CD14-positive monocyte (primary cell): ENCODE results near the gene KRTAP12-4. TPM values are rescaled to one million over a fixed set of nuclear protein-coding genes. Genes with fewer than 3 reads are reported as not detected.
"Not testable (repeated sequence)": the region's sequence is repeated elsewhere in the genome, so short reads cannot be mapped to it uniquely, and the experiment has no call there.

Experiments used
- DNase-seq, 3 donors: peaks; one replicate each; pipeline ENCODE4 v3.0.0-alpha.2; 2011 to 2022
- H2AFZ ChIP-seq: 2 replicates; pipeline ENCODE4 v1.6.0; 2012; ENCODE audit warnings: mild to moderate bottlenecking, low read depth, low read length, inconsistent platforms; ENCODE audit not compliant: insufficient read depth, poor library complexity, severe bottlenecking
- H3K27ac ChIP-seq, 2 donors: 1 replicate in 1 of 2; 2 replicates in 1 of 2; pipeline ENCODE4 v1.5.1; 2012 to 2013; ENCODE audit warnings: low read length in 2 of 2, control low read depth in 1 of 2, inconsistent platforms in 1 of 2, low read depth in 1 of 2, mild to moderate bottlenecking in 1 of 2
- H3K27me3 ChIP-seq, 2 donors: one replicate each; pipeline versions ENCODE4 v1.6.0 to v1.6.1; 2011 to 2013; ENCODE audit warnings: low read length in 2 of 2; ENCODE audit not compliant: control insufficient read depth in 2 of 2, insufficient read depth in 2 of 2
- H3K36me3 ChIP-seq, 2 donors: replicated peaks in 1 of 2; 1 replicate in 1 of 2; 2 replicates in 1 of 2; pipeline versions ENCODE4 v1.5.1 to v1.6.1; 2012 to 2013; ENCODE audit warnings: low read length in 2 of 2, control low read depth in 1 of 2, inconsistent platforms in 1 of 2, mild to moderate bottlenecking in 1 of 2; ENCODE audit not compliant: insufficient read depth in 2 of 2, control insufficient read depth in 1 of 2
- H3K4me1 ChIP-seq, 2 donors: 1 replicate in 1 of 2; 2 replicates in 1 of 2; pipeline versions ENCODE4 v1.5.1 to v1.6.1; 2012 to 2013; ENCODE audit warnings: low read length in 2 of 2, control low read depth in 1 of 2, inconsistent platforms in 1 of 2, mild to moderate bottlenecking in 1 of 2, moderate library complexity in 1 of 2; ENCODE audit not compliant: insufficient read depth in 2 of 2, control insufficient read depth in 1 of 2
- H3K4me2 ChIP-seq: replicated peaks from 2 replicates; pipeline ENCODE3; 2012; ENCODE audit warnings: low read length, moderate library complexity, mild to moderate bottlenecking; ENCODE audit not compliant: poor library complexity, severe bottlenecking; ENCODE audit errors: extremely low read depth
- H3K4me3 ChIP-seq, 3 experiments: fragments of 200-600 bp in 1 of 3; sonication (generic) in 1 of 3; replicated peaks in 1 of 3; 1 replicate in 2 of 3; 2 replicates in 1 of 3; pipeline ENCODE4 v1.5.1; 2011 to 2013; ENCODE audit warnings: low read length in 3 of 3, mild to moderate bottlenecking in 3 of 3, control low read depth in 2 of 3, low read depth in 2 of 3, inconsistent platforms in 1 of 3, moderate library complexity in 1 of 3
- H3K79me2 ChIP-seq: 2 replicates; pipeline ENCODE4 v1.6.0; 2012; ENCODE audit warnings: mild to moderate bottlenecking, control low read depth, inconsistent platforms, low read length, moderate library complexity; ENCODE audit not compliant: insufficient read depth
- H3K9ac ChIP-seq: 2 replicates; pipeline ENCODE4 v1.6.0; 2017; ENCODE audit warnings: low read length, mild to moderate bottlenecking; ENCODE audit not compliant: insufficient read depth, poor library complexity, severe bottlenecking
- H3K9me3 ChIP-seq, 2 donors: replicated peaks in 1 of 2; 1 replicate in 1 of 2; 2 replicates in 1 of 2; pipeline versions ENCODE4 v1.5.1 to v1.6.1; 2012 to 2013; ENCODE audit warnings: low read length in 2 of 2, control low read depth in 1 of 2; ENCODE audit not compliant: control insufficient read depth in 1 of 2, insufficient read depth in 1 of 2
- H4K20me1 ChIP-seq: 2 replicates; pipeline ENCODE4 v1.6.0; 2012; ENCODE audit warnings: mild to moderate bottlenecking, low read length, control low read depth, moderate library complexity; ENCODE audit not compliant: insufficient read depth
- H3K27ac Mint-ChIP-seq, 7 donors: one replicate each; pipeline ENCODE4 v1.8.0; 2020; ENCODE audit warnings: mild to moderate bottlenecking in 7 of 7, mixed read lengths in 7 of 7, moderate library complexity in 6 of 7, inconsistent platforms in 2 of 7
- H3K27me3 Mint-ChIP-seq, 3 donors: one replicate each; pipeline ENCODE4 v1.8.0; 2021 to 2022; ENCODE audit warnings: low read depth in 3 of 3, mild to moderate bottlenecking in 3 of 3, mixed read lengths in 3 of 3, moderate library complexity in 3 of 3, inconsistent platforms in 1 of 3
- H3K36me3 Mint-ChIP-seq, 2 donors: one replicate each; pipeline ENCODE4 v1.8.0; 2020; ENCODE audit warnings: mixed read lengths in 2 of 2, inconsistent platforms in 1 of 2, mild to moderate bottlenecking in 1 of 2
- H3K4me1 Mint-ChIP-seq: one replicate; pipeline ENCODE4 v1.8.0; 2020; ENCODE audit warnings: mild to moderate bottlenecking, mixed read lengths
- H3K4me3 Mint-ChIP-seq, 2 donors: one replicate each; pipeline ENCODE4 v1.8.0; 2020; ENCODE audit warnings: mild to moderate bottlenecking in 2 of 2, mixed read lengths in 2 of 2, moderate library complexity in 1 of 2
- H3K9me3 Mint-ChIP-seq, 7 donors: one replicate each; pipeline ENCODE4 v1.8.0; 2020 to 2022; ENCODE audit warnings: mixed read lengths in 7 of 7, mild to moderate bottlenecking in 6 of 7, moderate library complexity in 6 of 7, inconsistent platforms in 2 of 7
- WGBS: methylation state at CpG from one replicate; pipeline ENCODE4 v1.1.5; 2013; ENCODE audit warnings: missing lambda C conversion rate; ENCODE audit not compliant: insufficient coverage; 5-methylcytosine and 5-hydroxymethylcytosine counted together
- intact Hi-C, 2 donors: fragments of 100-400 bp; cut with micrococcal nuclease; formaldehyde crosslinking; loops; one replicate each; pipeline versions ENCODE4 v1.15.0 to v1.15.1; 2023
- polyA plus RNA-seq, 3 donors: library from polyadenylated mRNA; depleted of rRNA in 1 of 3; unstranded in 2 of 3; stranded (reverse) in 1 of 3; fragments of 300-500 nt in 2 of 3; fragments of >200 nt in 1 of 3; fragmentation: Illumina TruSeq in 2 of 3; gene quantifications; 1 replicate in 2 of 3; 2 replicates in 1 of 3; pipeline ENCODE4 v1.2.3, GENCODE V29; 2012 to 2021
- TF ChIP-seq, protein P1 (sequence below): fragments of 200-600 bp; IDR thresholded peaks from one replicate; pipeline ENCODE4 v1.8.0; 2022; ENCODE audit warnings: antibody characterized with exemption, mild to moderate bottlenecking

Gene KRTAP12-4
- polyA plus RNA-seq, 3 donors = not detected

DNA sequence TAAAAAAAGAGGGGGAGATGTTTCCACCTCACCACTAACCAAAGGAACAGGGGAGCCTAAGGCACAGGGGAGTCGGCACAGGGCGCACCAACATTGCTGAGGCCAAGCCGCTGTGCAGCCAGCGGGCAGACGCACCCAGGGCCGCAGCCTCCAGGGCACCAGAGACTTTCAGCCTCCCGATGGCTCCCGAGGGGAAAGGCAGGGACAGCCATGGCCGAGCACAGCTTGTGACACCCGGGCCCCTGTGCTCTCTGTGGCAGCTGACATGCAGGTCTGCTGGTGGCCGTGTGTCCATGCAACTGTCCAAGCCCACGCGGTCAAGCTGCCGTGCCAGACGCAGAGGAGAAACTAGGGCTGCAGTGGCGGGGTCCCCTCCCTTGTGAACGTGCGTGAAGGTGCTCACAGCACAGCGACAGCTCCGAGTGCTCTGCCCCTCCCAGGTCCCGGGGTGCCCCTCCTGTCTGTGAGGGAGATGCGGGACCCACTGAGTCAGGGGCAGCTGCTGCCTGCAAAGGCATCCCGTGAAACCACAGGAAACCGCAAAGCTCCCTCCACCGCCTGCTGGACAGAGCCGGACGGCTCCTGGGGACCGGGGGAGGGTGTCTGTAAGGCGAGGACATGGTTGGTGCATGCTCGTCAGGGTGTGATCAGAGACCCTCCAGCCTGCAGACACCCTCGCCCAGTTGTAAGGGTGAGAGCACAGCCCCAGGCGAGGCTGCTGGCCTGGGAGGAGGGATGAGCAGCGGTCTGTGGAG lies 5.7 kb downstream of the KRTAP12-4 start:
- 76% methylated on average over 27 of the region's 33 CpGs for WGBS
- intact Hi-C loops = no loop called here
- TF ChIP-seq, protein P1, sequence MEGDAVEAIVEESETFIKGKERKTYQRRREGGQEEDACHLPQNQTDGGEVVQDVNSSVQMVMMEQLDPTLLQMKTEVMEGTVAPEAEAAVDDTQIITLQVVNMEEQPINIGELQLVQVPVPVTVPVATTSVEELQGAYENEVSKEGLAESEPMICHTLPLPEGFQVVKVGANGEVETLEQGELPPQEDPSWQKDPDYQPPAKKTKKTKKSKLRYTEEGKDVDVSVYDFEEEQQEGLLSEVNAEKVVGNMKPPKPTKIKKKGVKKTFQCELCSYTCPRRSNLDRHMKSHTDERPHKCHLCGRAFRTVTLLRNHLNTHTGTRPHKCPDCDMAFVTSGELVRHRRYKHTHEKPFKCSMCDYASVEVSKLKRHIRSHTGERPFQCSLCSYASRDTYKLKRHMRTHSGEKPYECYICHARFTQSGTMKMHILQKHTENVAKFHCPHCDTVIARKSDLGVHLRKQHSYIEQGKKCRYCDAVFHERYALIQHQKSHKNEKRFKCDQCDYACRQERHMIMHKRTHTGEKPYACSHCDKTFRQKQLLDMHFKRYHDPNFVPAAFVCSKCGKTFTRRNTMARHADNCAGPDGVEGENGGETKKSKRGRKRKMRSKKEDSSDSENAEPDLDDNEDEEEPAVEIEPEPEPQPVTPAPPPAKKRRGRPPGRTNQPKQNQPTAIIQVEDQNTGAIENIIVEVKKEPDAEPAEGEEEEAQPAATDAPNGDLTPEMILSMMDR = no peak
- Histone ChIP-seq H3K27ac (no peak overlapping the region), H3K9me3 (peaks cover 12 to 18% of the 10 kb centered on the region in 2 donors), H3K27me3 (no peaks in the 10 kb centered on the region), H3K9ac (no peak overlapping the region), H3K4me3 (no peak overlapping the region), H3K36me3 (no peaks in the 10 kb centered on the region), H2AFZ (no peak overlapping the region), H3K79me2 (no peaks in the 10 kb centered on the region), H3K4me2 (no peak overlapping the region), H4K20me1 (no peaks in the 10 kb centered on the region), H3K4me1 (no peaks in the 10 kb centered on the region)
- no peak for DNase-seq
- no peak overlapping the region for H3K27ac Mint-ChIP-seq
- H3K4me3 Mint-ChIP-seq = no peak overlapping the region
- H3K4me1 Mint-ChIP-seq = no peaks in the 10 kb centered on the region
- no peaks in the 10 kb centered on the region for H3K36me3 Mint-ChIP-seq
- H3K27me3 Mint-ChIP-seq = peaks cover 2 to 13% (median 6%) of the 10 kb centered on the region in 3 donors
- peaks cover 15 to 36% (median 31%) of the 10 kb centered on the region in 7 donors for H3K9me3 Mint-ChIP-seq

DNA sequence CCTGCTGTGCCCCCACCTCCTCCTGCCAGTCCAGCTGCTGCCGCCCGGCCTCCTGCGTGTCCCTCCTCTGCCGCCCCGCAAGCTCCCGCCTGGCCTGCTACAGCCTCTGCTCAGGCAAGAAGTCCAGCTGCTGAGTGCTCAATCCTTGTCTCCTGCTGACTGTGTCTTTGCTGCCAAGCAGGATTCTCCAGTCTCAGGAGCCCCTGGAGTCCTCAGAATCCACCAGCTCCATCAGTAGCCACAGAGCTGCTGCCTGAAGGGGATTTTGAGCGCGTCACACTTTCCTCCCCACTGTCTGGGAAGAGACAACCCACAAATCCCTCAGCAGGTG lies 7.3 kb downstream of the KRTAP12-4 start:
- Histone ChIP-seq H3K79me2 (no peaks in the 10 kb centered on the region), H3K9ac (no peak overlapping the region), H3K36me3 (no peaks in the 10 kb centered on the region), H3K27me3 (no peaks in the 10 kb centered on the region), H3K4me1 (no peaks in the 10 kb centered on the region), H3K4me2 (no peak overlapping the region), H3K27ac (no peak overlapping the region), H3K4me3 (no peak overlapping the region), H3K9me3 (peaks cover 12 to 26% of the 10 kb centered on the region in 2 donors), H4K20me1 (no peaks in the 10 kb centered on the region), H2AFZ (no peak overlapping the region)
- peaks cover 17 to 38% (median 27%) of the 10 kb centered on the region in 7 donors for H3K9me3 Mint-ChIP-seq
- H3K4me3 Mint-ChIP-seq = no peak overlapping the region
- TF ChIP-seq, protein P1 = no peak
- 63% methylated on average over 6 of the region's 8 CpGs for whole genome bisulfite sequencing
- H3K36me3 Mint-ChIP-seq = no peaks in the 10 kb centered on the region
- H3K4me1 Mint-ChIP-seq = no peaks in the 10 kb centered on the region
- DNase-seq = no peak
- H3K27ac Mint-ChIP-seq = no peak overlapping the region
- peaks cover 2 to 8% (median 6%) of the 10 kb centered on the region in 3 donors for H3K27me3 Mint-ChIP-seq
- intact Hi-C loops = no loop called here

DNA sequence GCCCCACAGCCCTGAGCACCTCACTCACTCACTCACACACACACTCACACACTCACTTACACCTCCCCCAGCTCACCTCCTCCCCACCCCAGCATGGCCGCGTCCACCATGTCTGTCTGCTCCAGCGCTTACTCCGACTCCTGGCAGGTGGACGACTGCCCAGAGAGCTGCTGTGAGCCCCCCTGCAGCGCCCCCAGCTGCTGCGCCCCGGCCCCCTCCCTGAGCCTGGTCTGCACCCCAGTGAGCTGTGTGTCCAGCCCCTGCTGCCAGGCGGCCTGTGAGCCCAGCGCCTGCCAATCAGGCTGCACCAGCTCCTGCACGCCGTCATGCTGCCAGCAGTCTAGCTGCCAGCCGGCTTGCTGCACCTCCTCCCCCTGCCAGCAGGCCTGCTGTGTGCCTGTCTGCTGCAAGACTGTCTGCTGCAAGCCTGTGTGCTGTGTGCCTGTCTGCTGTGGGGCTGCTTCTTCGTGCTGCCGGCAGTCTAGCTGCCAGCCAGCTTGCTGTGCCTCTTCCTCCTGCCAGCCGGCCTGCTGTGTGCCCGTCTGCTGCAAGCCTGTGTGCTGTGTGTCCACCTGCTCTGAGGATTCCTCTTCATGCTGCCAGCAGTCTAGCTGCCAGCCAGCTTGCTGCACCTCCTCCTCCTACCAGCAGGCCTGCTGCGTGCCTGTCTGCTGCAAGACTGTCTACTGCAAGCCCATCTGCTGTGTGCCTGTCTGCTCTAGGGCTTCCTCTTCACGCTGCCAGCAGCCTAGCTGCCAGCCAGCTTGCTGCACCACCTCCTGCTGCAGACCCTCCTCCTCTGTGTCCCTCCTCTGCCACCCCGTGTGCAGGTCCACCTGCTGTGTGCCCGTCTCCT lies 7.9 kb downstream of the KRTAP12-4 start, which contains the start of gene KRTAP10-11:
Gene KRTAP10-11, plus strand, starts transcription at position 49 of the 856 bp plus-strand sequence. Its CDS starts 45 bp downstream, at position 94.
- H2AFZ ChIP-seq, H3K27ac ChIP-seq, H4K20me1 ChIP-seq, H3K27me3 Mint-ChIP-seq, H3K36me3 Mint-ChIP-seq, H3K4me3 ChIP-seq, H3K79me2 ChIP-seq, DNase-seq, H3K4me2 ChIP-seq, H3K4me1 ChIP-seq, H3K9ac ChIP-seq, H3K4me3 Mint-ChIP-seq, H3K36me3 ChIP-seq, intact Hi-C loops, H3K4me1 Mint-ChIP-seq, H3K27me3 ChIP-seq, H3K27ac Mint-ChIP-seq: not testable (repeated sequence)
- peaks cover 14 to 26% of the 10 kb centered on the region in 2 donors for H3K9me3 ChIP-seq
- H3K9me3 Mint-ChIP-seq = peaks cover 17 to 42% (median 30%) of the 10 kb centered on the region in 7 donors
- WGBS = 84% methylated on average over 17 of the region's 21 CpGs
